K562 (cell line): ENCODE measurements around the gene SPATS1. TPM values are rescaled to one million over a fixed set of nuclear protein-coding genes. Genes with fewer than 3 reads are reported as not detected.

Experiments
- ATAC-seq: fragments of 200-7000 bp; cut with Tn5 transposase; 3 replicates; pipeline ENCODE4 v1.9.1; 2020; ENCODE audit warnings: moderate library complexity
- BruUV-seq: library from RNA; stranded (reverse); fragments of 400-500 nt; replicated peaks from 2 replicates; lab custom pipeline; 2021; lab: Mats Ljungman, UMichigan
- CTCF ChIA-PET: fragments of 300-600 bp; formaldehyde crosslinking; extraction: SDS; loops from one replicate; lab custom pipeline; 2021; ENCODE audit warnings: low intra/inter-chr PET ratio; lab: Yijun Ruan, JAX
- POLR2A ChIA-PET: fragments of 300-600, 350-650 bp; sonication (Branson Sonifier 250); formaldehyde crosslinking; extraction: SDS; loops from one replicate; lab custom pipeline; 2021; ENCODE audit warnings: antibody characterized with exemption, inconsistent platforms; lab: Yijun Ruan, JAX
- DNase-seq, 4 experiments: peaks; one replicate each; pipeline versions ENCODE4 v3.0.0 to v3.0.0-alpha.2; 2011 to 2018; ENCODE audit warnings: low spot score in 3 of 4, mixed read lengths in 3 of 4; ENCODE audit errors: extremely low read depth in 1 of 4
- FAIRE-seq: peaks from 2 replicates; lab custom pipeline; 2011; peaks lifted over from hg19 to GRCh38; lab: Jason Lieb, UNC
- H2AFZ ChIP-seq: 2 replicates; pipeline ENCODE4 v1.6.0; 2011; ENCODE audit warnings: low read depth, low read length, control low read depth, inconsistent platforms
- H3K27ac ChIP-seq: fragments of 200-600 bp; 3 replicates; pipeline ENCODE4 v1.8.0; 2011; ENCODE audit warnings: low read depth, mild to moderate bottlenecking, control low read depth, inconsistent platforms, low read length, moderate library complexity, mixed read lengths; ENCODE audit errors: extremely low read depth
- H3K27me3 ChIP-seq, 2 experiments: fragments of 300-600 bp in 1 of 2; 2 replicates in 1 of 2; 3 replicates in 1 of 2; pipeline versions ENCODE4 v1.6.0 to v1.8.0; 2011; ENCODE audit warnings: inconsistent platforms in 2 of 2, low read length in 2 of 2, mild to moderate bottlenecking in 1 of 2, mixed read lengths in 1 of 2, moderate library complexity in 1 of 2; ENCODE audit not compliant: control insufficient read depth in 2 of 2, insufficient read depth in 2 of 2
- H3K36me3 ChIP-seq: fragments of 300-600 bp; 3 replicates; pipeline ENCODE4 v1.8.0; 2011; ENCODE audit warnings: mild to moderate bottlenecking, low read length, inconsistent platforms; ENCODE audit not compliant: control insufficient read depth, insufficient read depth
- H3K4me1 ChIP-seq, 2 experiments: fragments of 200-600 bp in 1 of 2; replicated peaks in 1 of 2; 2 replicates in 1 of 2; 3 replicates in 1 of 2; pipeline versions ENCODE4 v1.5.1 to v1.8.0; 2011; ENCODE audit warnings: inconsistent platforms in 2 of 2, low read length in 2 of 2, mild to moderate bottlenecking in 1 of 2, mixed read lengths in 1 of 2, moderate library complexity in 1 of 2; ENCODE audit not compliant: control insufficient read depth in 2 of 2, insufficient read depth in 2 of 2
- H3K4me2 ChIP-seq: 2 replicates; pipeline ENCODE4 v1.6.1; 2011; ENCODE audit warnings: low read length, control low read depth, inconsistent platforms, mixed read lengths; ENCODE audit not compliant: insufficient read depth
- H3K4me3 ChIP-seq: fragments of 200-600 bp; sonication (generic), shearing (Covaris generic); 2 replicates; pipeline ENCODE4 v1.5.1; 2016; ENCODE audit warnings: control low read depth, inconsistent platforms
- H3K79me2 ChIP-seq: fragments of 200-600 bp; 3 replicates; pipeline ENCODE4 v1.8.0; 2011; ENCODE audit warnings: low read length, inconsistent platforms; ENCODE audit not compliant: control insufficient read depth, insufficient read depth
- H3K9ac ChIP-seq, 2 experiments: 2 replicates each; pipeline versions ENCODE4 v1.6.0 to v1.6.1; 2011; ENCODE audit warnings: low read depth in 2 of 2, low read length in 2 of 2, control low read depth in 1 of 2, inconsistent platforms in 1 of 2, mild to moderate bottlenecking in 1 of 2, mixed read lengths in 1 of 2; ENCODE audit not compliant: insufficient read depth in 1 of 2
- H3K9me1 ChIP-seq: one replicate; pipeline ENCODE4 v1.6.0; 2011; ENCODE audit warnings: inconsistent platforms, mild to moderate bottlenecking, low read length, moderate library complexity; ENCODE audit not compliant: control insufficient read depth, insufficient read depth
- H3K9me3 ChIP-seq: replicated peaks from 2 replicates; pipeline ENCODE4 v1.5.1; 2011; ENCODE audit warnings: low read depth, low read length, inconsistent platforms; ENCODE audit not compliant: control insufficient read depth, insufficient read depth
- H4K20me1 ChIP-seq: replicated peaks from 2 replicates; pipeline ENCODE4 v1.6.1; 2011; ENCODE audit warnings: low read length, inconsistent platforms, mixed read lengths; ENCODE audit not compliant: control insufficient read depth, insufficient read depth
- NR0B1 ChIP-seq: fragments of 450-650 bp; IDR thresholded peaks from one replicate; pipeline ENCODE4 v1.6.1; 2018; ENCODE audit warnings: mild to moderate bottlenecking, moderate library complexity; ENCODE audit not compliant: partially characterized antibody
- WGBS: fragments of 100-300 bp; shearing (Covaris generic); methylation state at CpG from one replicate; pipeline ENCODE4 v1.1.6; 2016; ENCODE audit warnings: low coverage, mixed read lengths; ENCODE audit not compliant: insufficient coverage; ENCODE audit errors: missing lambda C conversion rate; 5-methylcytosine and 5-hydroxymethylcytosine counted together
- in situ Hi-C: fragments of 300-500 bp; cut with MboI; formaldehyde crosslinking; loops from 4 replicates; pipeline ENCODE4 v1.15.0; 2018; ENCODE audit warnings: inconsistent platforms, mixed read lengths
- intact Hi-C: fragments of 100-400 bp; cut with micrococcal nuclease; formaldehyde crosslinking; loops from 2 replicates; pipeline ENCODE4 v1.14.2; 2022
- polyA plus RNA-seq, 8 experiments: library from polyadenylated mRNA; depleted of rRNA in 4 of 8; stranded (reverse) in 5 of 8; unstranded in 3 of 8; fragments of >200 nt; fragmentation: Nextera tagmentation in 2 of 8; fragmentation: Illumina TruSeq in 1 of 8; extraction: Ambion mirVana in 2 of 8; extraction: Trizol in 1 of 8; gene quantifications; 2 replicates each; pipeline versions ENCODE4 v1.2.1 to v1.2.3, GENCODE V29; 2011 to 2014; ENCODE audit warnings: inconsistent platforms in 1 of 8, missing spikeins in 1 of 8
- total RNA-seq, 7 experiments: library from RNA; depleted of rRNA in 6 of 7; stranded (reverse); fragments of >200 nt in 6 of 7; fragmentation: Illumina TruSeq in 2 of 7; extraction: Trizol in 2 of 7; gene quantifications; 2 replicates each; pipeline versions ENCODE4 v1.2.1 to v1.2.3, GENCODE V29; 2011 to 2021; ENCODE audit warnings: low replicate concordance in 1 of 7

Gene SPATS1
- total and polyA plus RNA-seq, 9 of the 15 experiments (the other 6 are each of a cell fraction or from before 2014, with no cell fraction given): not detected

- DNase-seq: no peak
- in situ Hi-C loops: no loop called here
- H3K27ac ChIP-seq: no peak overlapping the region
- no peak overlapping the region for H2AFZ ChIP-seq
- peaks cover 0 to 11% of the 10 kb centered on the region in 2 experiments; a peak in 4 of 5 replicates for H3K4me1 ChIP-seq
- BruUV-seq: no TSS peak
- H3K4me3 ChIP-seq: no peak overlapping the region
- no peak for TF ChIP-seq NR0B1
- TF ChIP-seq, all 486 proteins: peak for 0
- ChIA-PET POLR2A (interaction anchor here (0.6 to 8.7 kb wide), 15 partner anchors 9 to 849 kb away, joined by 3 to 116 read pairs (median 3); partner anchors contain the start of gene AARS2), CTCF (no interaction called here)
- no peaks in the 10 kb centered on the region for H3K9me3 ChIP-seq
- no peak overlapping the region for H3K4me2 ChIP-seq
- no peaks in the 10 kb centered on the region for H3K36me3 ChIP-seq
- H3K79me2 ChIP-seq: no peaks in the 10 kb centered on the region
- no peak overlapping the region for H3K9ac ChIP-seq
- no peak for FAIRE-seq
- peaks cover 13% of the 10 kb centered on the region; the same call in 1 of the 2 replicates for H4K20me1 ChIP-seq
- ATAC-seq: no peak
- peaks cover 60 to 76% of the 10 kb centered on the region in 2 experiments for H3K27me3 ChIP-seq
- intact Hi-C loops: no loop called here
- WGBS: 19% methylated on average over 4 of the region's 4 CpGs
- H3K9me1 ChIP-seq: no peaks in the 10 kb centered on the region
Observed at GRCh38 chr6:44292661-44293365, 49.6 kb upstream of the SPATS1 start.
